Measurements from ENCODE around the gene AGR2. TPM values are rescaled to one million over a fixed set of nuclear protein-coding genes. Genes with fewer than 3 reads are reported as not detected.

AGR2 gene
- total and polyA plus RNA-seq, 5 donors from 2014 or later, result not detected

- H3K4me3 ChIP-seq (ENCODE audit: low read depth, low read length), result no peak overlapping the region
- no peaks in the 10 kb centered on the region for H3K9me3 ChIP-seq (ENCODE audit: control insufficient read depth in 2 of 2, low read length in 2 of 2)
- H3K36me3 ChIP-seq (ENCODE audit: control insufficient read depth, insufficient read depth, low read length), result no peaks in the 10 kb centered on the region
- no peaks in the 10 kb centered on the region for H3K4me1 Mint-ChIP-seq
- H3K27ac ChIP-seq (ENCODE audit: insufficient read depth, low read length, poor library complexity, severe bottlenecking), result no peak overlapping the region
- ATAC-seq (ENCODE audit: low read depth in 2 of 2), result no peak
- H3K36me3 Mint-ChIP-seq, result no peaks in the 10 kb centered on the region
- H3K4me1 ChIP-seq (ENCODE audit: control insufficient read depth, insufficient read depth, low read length, poor library complexity, severe bottlenecking), result no peaks in the 10 kb centered on the region
- peaks cover 8% of the 10 kb centered on the region for H3K27me3 Mint-ChIP-seq
- no peak for DNase-seq
- H3K27me3 ChIP-seq (ENCODE audit: control insufficient read depth, insufficient read depth, low read length), result peaks cover 1% of the 10 kb centered on the region
- no peak overlapping the region for H3K4me3 Mint-ChIP-seq
- no peak overlapping the region for H3K27ac Mint-ChIP-seq
- H3K9me3 Mint-ChIP-seq, result no peaks in the 10 kb centered on the region
These were observed 24.2 kb downstream of the AGR2 start for GRCh38 chr7:16780596-16780995.

GRCh38 chr7:16779051-16779450 lies 25.7 kb downstream of the AGR2 start:
- no peak overlapping the region for H3K4me3 Mint-ChIP-seq
- H3K4me1 Mint-ChIP-seq, result no peaks in the 10 kb centered on the region
- H3K4me1 ChIP-seq (ENCODE audit: control insufficient read depth, insufficient read depth, low read length, poor library complexity, severe bottlenecking), result no peaks in the 10 kb centered on the region
- H3K27ac Mint-ChIP-seq, result no peak overlapping the region
- H3K9me3 ChIP-seq (ENCODE audit: control insufficient read depth in 2 of 2, low read length in 2 of 2), result no peaks in the 10 kb centered on the region
- H3K36me3 ChIP-seq (ENCODE audit: control insufficient read depth, insufficient read depth, low read length), result no peaks in the 10 kb centered on the region
- DNase-seq, result no peak
- no peak for ATAC-seq (ENCODE audit: low read depth in 2 of 2)
- H3K36me3 Mint-ChIP-seq, result no peaks in the 10 kb centered on the region
- no peak overlapping the region for H3K27ac ChIP-seq (ENCODE audit: insufficient read depth, low read length, poor library complexity, severe bottlenecking)
- peaks cover 2% of the 10 kb centered on the region for H3K27me3 ChIP-seq (ENCODE audit: control insufficient read depth, insufficient read depth, low read length)
- H3K9me3 Mint-ChIP-seq, result no peaks in the 10 kb centered on the region
- H3K4me3 ChIP-seq (ENCODE audit: low read depth, low read length), result no peak overlapping the region
- H3K27me3 Mint-ChIP-seq, result peaks cover 8% of the 10 kb centered on the region

GRCh38 chr7:16778476-16778875 lies 26.3 kb downstream of the AGR2 start:
- Mint-ChIP-seq H3K27me3 (peaks cover 8% of the 10 kb centered on the region), H3K4me1 (no peaks in the 10 kb centered on the region), H3K9me3 (no peaks in the 10 kb centered on the region), H3K4me3 (no peak overlapping the region), H3K36me3 (no peaks in the 10 kb centered on the region), H3K27ac (no peak overlapping the region)
- ATAC-seq (ENCODE audit: low read depth in 2 of 2), result no peak
- Histone ChIP-seq H3K27ac (ENCODE audit: insufficient read depth, low read length, poor library complexity, severe bottlenecking) (no peak overlapping the region), H3K9me3 (ENCODE audit: control insufficient read depth in 2 of 2, low read length in 2 of 2) (no peaks in the 10 kb centered on the region), H3K27me3 (ENCODE audit: control insufficient read depth, insufficient read depth, low read length) (peaks cover 2% of the 10 kb centered on the region), H3K4me1 (ENCODE audit: control insufficient read depth, insufficient read depth, low read length, poor library complexity, severe bottlenecking) (no peaks in the 10 kb centered on the region), H3K36me3 (ENCODE audit: control insufficient read depth, insufficient read depth, low read length) (no peaks in the 10 kb centered on the region), H3K4me3 (ENCODE audit: low read depth, low read length) (no peak overlapping the region)
- DNase-seq, result no peak

GRCh38 chr7:16776053-16776452 lies 28.7 kb downstream of the AGR2 start:
- Mint-ChIP-seq H3K4me1 (no peaks in the 10 kb centered on the region), H3K36me3 (no peaks in the 10 kb centered on the region), H3K9me3 (no peaks in the 10 kb centered on the region), H3K27ac (no peak overlapping the region), H3K27me3 (peaks cover 13% of the 10 kb centered on the region), H3K4me3 (no peak overlapping the region)
- Histone ChIP-seq H3K9me3 (ENCODE audit: control insufficient read depth in 2 of 2, low read length in 2 of 2) (no peaks in the 10 kb centered on the region), H3K4me1 (ENCODE audit: control insufficient read depth, insufficient read depth, low read length, poor library complexity, severe bottlenecking) (no peaks in the 10 kb centered on the region), H3K27me3 (ENCODE audit: control insufficient read depth, insufficient read depth, low read length) (peaks cover 5% of the 10 kb centered on the region), H3K4me3 (ENCODE audit: low read depth, low read length) (no peak overlapping the region), H3K36me3 (ENCODE audit: control insufficient read depth, insufficient read depth, low read length) (no peaks in the 10 kb centered on the region), H3K27ac (ENCODE audit: insufficient read depth, low read length, poor library complexity, severe bottlenecking) (no peak overlapping the region)
- ATAC-seq (ENCODE audit: low read depth in 2 of 2), result no peak
- no peak for DNase-seq

GRCh38 chr7:16774986-16775385 lies 29.8 kb downstream of the AGR2 start:
- no peak overlapping the region for H3K27ac ChIP-seq (ENCODE audit: insufficient read depth, low read length, poor library complexity, severe bottlenecking)
- peaks cover 0 to 2% (median 0%) of the 10 kb centered on the region in 4 donors for H3K4me1 Mint-ChIP-seq
- peaks cover 5% of the 10 kb centered on the region for H3K27me3 Mint-ChIP-seq
- H3K36me3 Mint-ChIP-seq, result no peaks in the 10 kb centered on the region
- H3K27ac Mint-ChIP-seq, result no peak overlapping the region
- ATAC-seq (ENCODE audit: low read depth in 2 of 2) (no peak), DNase-seq (no peak)
- H3K4me3 Mint-ChIP-seq, result no peak overlapping the region
- H3K27me3 ChIP-seq (ENCODE audit: control insufficient read depth, insufficient read depth, low read length), result peaks cover 5% of the 10 kb centered on the region
- H3K4me3 ChIP-seq (ENCODE audit: low read depth, low read length), result no peak overlapping the region
- no peaks in the 10 kb centered on the region for H3K36me3 ChIP-seq (ENCODE audit: control insufficient read depth, insufficient read depth, low read length)
- H3K9me3 Mint-ChIP-seq, result no peaks in the 10 kb centered on the region
- H3K9me3 ChIP-seq (ENCODE audit: control insufficient read depth in 2 of 2, low read length in 2 of 2), result no peaks in the 10 kb centered on the region
- no peaks in the 10 kb centered on the region for H3K4me1 ChIP-seq (ENCODE audit: control insufficient read depth, insufficient read depth, low read length, poor library complexity, severe bottlenecking)

DNA sequence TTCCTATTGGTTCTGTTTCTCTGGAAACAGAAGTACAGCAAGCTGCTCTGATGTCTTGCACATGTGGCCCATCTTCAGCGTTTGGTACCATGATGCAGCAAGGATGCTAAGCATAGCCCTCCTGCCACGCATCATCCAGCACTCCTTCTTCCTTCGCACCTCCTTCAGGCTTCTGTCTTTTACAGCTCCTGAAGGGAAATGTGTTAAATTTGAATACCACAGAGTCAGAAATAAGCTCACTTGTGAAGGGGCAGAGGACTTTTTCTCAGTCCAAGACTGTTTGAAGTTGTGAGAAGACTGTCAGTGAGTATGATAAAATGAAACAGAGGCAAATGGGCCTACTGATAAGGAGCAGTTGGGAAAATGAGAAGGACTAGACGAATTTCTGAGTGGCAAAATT lies 30.5 kb downstream of the AGR2 start:
- Mint-ChIP-seq H3K36me3 (no peaks in the 10 kb centered on the region), H3K27me3 (peaks cover 5% of the 10 kb centered on the region)
- no peak for ATAC-seq (ENCODE audit: low read depth in 2 of 2)

GRCh38 chr7:16773884-16774283 lies 30.9 kb downstream of the AGR2 start:
- ATAC-seq (ENCODE audit: low read depth in 2 of 2) (no peak), DNase-seq (no peak)
- Mint-ChIP-seq H3K4me1 (peaks cover 0 to 2% (median 0%) of the 10 kb centered on the region in 4 donors), H3K36me3 (no peaks in the 10 kb centered on the region), H3K27me3 (peaks cover 5% of the 10 kb centered on the region), H3K27ac (no peak overlapping the region), H3K9me3 (no peaks in the 10 kb centered on the region), H3K4me3 (no peak overlapping the region)
- H3K27ac ChIP-seq (ENCODE audit: insufficient read depth, low read length, poor library complexity, severe bottlenecking), result no peak overlapping the region
- no peaks in the 10 kb centered on the region for H3K4me1 ChIP-seq (ENCODE audit: control insufficient read depth, insufficient read depth, low read length, poor library complexity, severe bottlenecking)
- no peak overlapping the region for H3K4me3 ChIP-seq (ENCODE audit: low read depth, low read length)
- H3K36me3 ChIP-seq (ENCODE audit: control insufficient read depth, insufficient read depth, low read length), result no peaks in the 10 kb centered on the region
- H3K9me3 ChIP-seq (ENCODE audit: control insufficient read depth in 2 of 2, low read length in 2 of 2), result no peaks in the 10 kb centered on the region
- peaks cover 5% of the 10 kb centered on the region for H3K27me3 ChIP-seq (ENCODE audit: control insufficient read depth, insufficient read depth, low read length)

More for the DNA sequence above, 30.5 kb downstream of the AGR2 start:
- Mint-ChIP-seq H3K4me3 (no peak overlapping the region), H3K9me3 (no peaks in the 10 kb centered on the region), H3K27ac (no peak overlapping the region), H3K4me1 (peaks cover 0 to 2% (median 0%) of the 10 kb centered on the region in 4 donors)
- no peaks in the 10 kb centered on the region for H3K4me1 ChIP-seq (ENCODE audit: control insufficient read depth, insufficient read depth, low read length, poor library complexity, severe bottlenecking)
- H3K27me3 ChIP-seq (ENCODE audit: control insufficient read depth, insufficient read depth, low read length), result peaks cover 5% of the 10 kb centered on the region
- H3K27ac ChIP-seq (ENCODE audit: insufficient read depth, low read length, poor library complexity, severe bottlenecking), result no peak overlapping the region
- DNase-seq, result no peak
- H3K36me3 ChIP-seq (ENCODE audit: control insufficient read depth, insufficient read depth, low read length), result no peaks in the 10 kb centered on the region
- no peaks in the 10 kb centered on the region for H3K9me3 ChIP-seq (ENCODE audit: control insufficient read depth in 2 of 2, low read length in 2 of 2)
- no peak overlapping the region for H3K4me3 ChIP-seq (ENCODE audit: low read depth, low read length)

- Histone ChIP-seq H3K27me3 (ENCODE audit: control insufficient read depth, insufficient read depth, low read length) (peaks cover 5% of the 10 kb centered on the region), H3K27ac (ENCODE audit: insufficient read depth, low read length, poor library complexity, severe bottlenecking) (no peak overlapping the region), H3K4me1 (ENCODE audit: control insufficient read depth, insufficient read depth, low read length, poor library complexity, severe bottlenecking) (no peaks in the 10 kb centered on the region), H3K9me3 (ENCODE audit: control insufficient read depth in 2 of 2, low read length in 2 of 2) (no peaks in the 10 kb centered on the region), H3K4me3 (ENCODE audit: low read depth, low read length) (no peak overlapping the region), H3K36me3 (ENCODE audit: control insufficient read depth, insufficient read depth, low read length) (no peaks in the 10 kb centered on the region)
- DNase-seq (no peak), ATAC-seq (ENCODE audit: low read depth in 2 of 2) (no peak)
- Mint-ChIP-seq H3K9me3 (no peaks in the 10 kb centered on the region), H3K4me3 (no peak overlapping the region), H3K4me1 (peaks cover 0 to 2% (median 0%) of the 10 kb centered on the region in 4 donors), H3K36me3 (no peaks in the 10 kb centered on the region), H3K27ac (no peak overlapping the region), H3K27me3 (peaks cover 6% of the 10 kb centered on the region)
These were observed 31.5 kb downstream of the AGR2 start for GRCh38 chr7:16773326-16773725.
